Choroid plexus epithelial cell (primary cell): Measurements from ENCODE around the gene ALDH16A1.

ENCODE experiments used
- DNase-seq: peaks from one replicate; pipeline ENCODE4 v3.0.0-alpha.2; 2010; ENCODE audit warnings: low read depth
- H3K4me3 ChIP-seq: 2 replicates; pipeline ENCODE4 v1.5.1; 2011; ENCODE audit warnings: low read depth, mild to moderate bottlenecking, control low read depth, low read length, moderate library complexity
- TF ChIP-seq, protein P1 (sequence below): conservative IDR thresholded peaks from 2 replicates; pipeline ENCODE4 v1.5.1; 2011; ENCODE audit warnings: low read depth, mild to moderate bottlenecking, control low read depth, inconsistent platforms, low read length, moderate library complexity

The ALDH16A1 gene

DNA sequence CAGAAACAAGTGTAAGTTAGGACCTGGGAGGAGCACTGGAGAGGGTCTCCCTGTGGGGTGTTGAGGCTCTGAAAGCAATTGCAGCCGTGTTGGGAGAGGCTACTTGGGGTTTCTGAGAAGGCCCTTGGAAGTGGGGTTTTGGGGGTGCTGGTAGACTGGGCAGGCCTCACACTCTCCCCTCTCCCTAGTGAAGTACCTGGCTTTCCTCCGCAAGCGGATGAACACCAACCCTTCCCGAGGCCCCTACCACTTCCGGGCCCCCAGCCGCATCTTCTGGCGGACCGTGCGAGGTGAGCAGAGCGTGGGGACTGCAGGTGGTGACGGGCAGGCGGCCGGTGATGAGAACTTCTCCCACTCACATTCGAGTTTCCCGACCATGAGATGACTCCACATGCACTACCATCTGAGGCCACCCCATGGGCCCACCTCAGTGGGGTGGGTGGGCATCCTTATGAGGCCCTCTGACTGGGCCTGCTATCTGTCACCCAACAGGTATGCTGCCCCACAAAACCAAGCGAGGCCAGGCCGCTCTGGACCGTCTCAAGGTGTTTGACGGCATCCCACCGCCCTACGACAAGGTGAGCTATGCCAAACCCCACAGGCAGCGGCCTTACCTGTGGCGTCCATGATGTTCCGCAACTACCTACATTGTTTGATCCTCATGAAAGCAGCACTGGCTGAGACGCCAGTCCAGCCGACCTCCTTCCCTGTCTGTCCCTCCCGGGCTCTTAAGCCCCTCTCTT is 37.4 kb downstream of the ALDH16A1 start:
- H3K4me3 ChIP-seq: peak overlapping the region; percentile 76
- TF ChIP-seq, protein P1, sequence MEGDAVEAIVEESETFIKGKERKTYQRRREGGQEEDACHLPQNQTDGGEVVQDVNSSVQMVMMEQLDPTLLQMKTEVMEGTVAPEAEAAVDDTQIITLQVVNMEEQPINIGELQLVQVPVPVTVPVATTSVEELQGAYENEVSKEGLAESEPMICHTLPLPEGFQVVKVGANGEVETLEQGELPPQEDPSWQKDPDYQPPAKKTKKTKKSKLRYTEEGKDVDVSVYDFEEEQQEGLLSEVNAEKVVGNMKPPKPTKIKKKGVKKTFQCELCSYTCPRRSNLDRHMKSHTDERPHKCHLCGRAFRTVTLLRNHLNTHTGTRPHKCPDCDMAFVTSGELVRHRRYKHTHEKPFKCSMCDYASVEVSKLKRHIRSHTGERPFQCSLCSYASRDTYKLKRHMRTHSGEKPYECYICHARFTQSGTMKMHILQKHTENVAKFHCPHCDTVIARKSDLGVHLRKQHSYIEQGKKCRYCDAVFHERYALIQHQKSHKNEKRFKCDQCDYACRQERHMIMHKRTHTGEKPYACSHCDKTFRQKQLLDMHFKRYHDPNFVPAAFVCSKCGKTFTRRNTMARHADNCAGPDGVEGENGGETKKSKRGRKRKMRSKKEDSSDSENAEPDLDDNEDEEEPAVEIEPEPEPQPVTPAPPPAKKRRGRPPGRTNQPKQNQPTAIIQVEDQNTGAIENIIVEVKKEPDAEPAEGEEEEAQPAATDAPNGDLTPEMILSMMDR: no peak
- no peak for DNase-seq

DNA sequence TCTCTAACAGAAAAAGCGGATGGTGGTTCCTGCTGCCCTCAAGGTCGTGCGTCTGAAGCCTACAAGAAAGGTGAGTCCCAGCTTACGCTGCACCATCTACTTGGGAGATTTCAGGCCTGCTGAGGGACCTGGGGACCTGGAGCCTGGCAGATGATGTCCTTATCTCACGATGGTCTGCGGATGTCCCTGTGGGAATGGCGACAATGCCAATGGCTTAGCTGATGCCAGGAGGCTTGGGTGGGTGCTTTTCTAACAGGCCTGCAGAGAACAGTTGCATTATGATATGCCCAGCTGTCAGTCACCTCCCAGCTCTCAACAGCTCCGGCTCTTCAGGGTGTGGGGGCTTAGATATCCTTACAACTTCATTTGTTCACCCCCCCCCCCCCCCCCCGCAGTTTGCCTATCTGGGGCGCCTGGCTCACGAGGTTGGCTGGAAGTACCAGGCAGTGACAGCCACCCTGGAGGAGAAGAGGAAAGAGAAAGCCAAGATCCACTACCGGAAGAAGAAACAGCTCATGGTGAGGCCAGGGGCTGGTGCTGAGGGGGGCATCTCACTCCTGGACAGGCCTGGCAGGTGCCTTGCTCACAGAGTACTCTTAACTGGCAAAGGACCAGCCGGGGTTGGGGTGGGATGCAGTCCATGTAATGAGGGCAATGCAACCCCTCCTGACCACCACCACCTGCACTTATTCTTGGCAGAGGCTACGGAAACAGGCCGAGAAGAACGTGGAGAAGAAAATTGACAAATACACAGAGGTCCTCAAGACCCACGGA is 38.2 kb downstream of the ALDH16A1 start:
- TF ChIP-seq, protein P1: no peak

DNA sequence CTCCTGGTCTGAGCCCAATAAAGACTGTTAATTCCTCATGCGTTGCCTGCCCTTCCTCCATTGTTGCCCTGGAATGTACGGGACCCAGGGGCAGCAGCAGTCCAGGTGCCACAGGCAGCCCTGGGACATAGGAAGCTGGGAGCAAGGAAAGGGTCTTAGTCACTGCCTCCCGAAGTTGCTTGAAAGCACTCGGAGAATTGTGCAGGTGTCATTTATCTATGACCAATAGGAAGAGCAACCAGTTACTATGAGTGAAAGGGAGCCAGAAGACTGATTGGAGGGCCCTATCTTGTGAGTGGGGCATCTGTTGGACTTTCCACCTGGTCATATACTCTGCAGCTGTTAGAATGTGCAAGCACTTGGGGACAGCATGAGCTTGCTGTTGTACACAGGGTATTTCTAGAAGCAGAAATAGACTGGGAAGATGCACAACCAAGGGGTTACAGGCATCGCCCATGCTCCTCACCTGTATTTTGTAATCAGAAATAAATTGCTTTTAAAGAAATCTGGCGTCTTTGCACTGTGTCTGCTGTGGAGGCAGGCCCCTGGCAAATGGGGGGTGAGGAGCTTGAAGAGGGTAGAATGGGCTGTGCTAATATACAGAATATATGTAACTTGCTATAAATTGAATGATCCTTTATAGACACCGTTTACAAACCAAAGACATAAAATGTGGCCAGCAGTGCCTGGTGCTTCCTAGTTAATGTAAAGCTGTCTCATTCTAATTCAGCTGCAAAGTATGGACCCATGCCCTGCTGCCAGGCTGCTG is 39.0 kb downstream of the ALDH16A1 start:
- H3K4me3 ChIP-seq: no peak overlapping the region
- TF ChIP-seq, protein P1: no peak
- no peak for DNase-seq

More for the DNA sequence above, 38.2 kb downstream of the ALDH16A1 start:
- DNase-seq: no peak
- no peak overlapping the region for H3K4me3 ChIP-seq

DNA sequence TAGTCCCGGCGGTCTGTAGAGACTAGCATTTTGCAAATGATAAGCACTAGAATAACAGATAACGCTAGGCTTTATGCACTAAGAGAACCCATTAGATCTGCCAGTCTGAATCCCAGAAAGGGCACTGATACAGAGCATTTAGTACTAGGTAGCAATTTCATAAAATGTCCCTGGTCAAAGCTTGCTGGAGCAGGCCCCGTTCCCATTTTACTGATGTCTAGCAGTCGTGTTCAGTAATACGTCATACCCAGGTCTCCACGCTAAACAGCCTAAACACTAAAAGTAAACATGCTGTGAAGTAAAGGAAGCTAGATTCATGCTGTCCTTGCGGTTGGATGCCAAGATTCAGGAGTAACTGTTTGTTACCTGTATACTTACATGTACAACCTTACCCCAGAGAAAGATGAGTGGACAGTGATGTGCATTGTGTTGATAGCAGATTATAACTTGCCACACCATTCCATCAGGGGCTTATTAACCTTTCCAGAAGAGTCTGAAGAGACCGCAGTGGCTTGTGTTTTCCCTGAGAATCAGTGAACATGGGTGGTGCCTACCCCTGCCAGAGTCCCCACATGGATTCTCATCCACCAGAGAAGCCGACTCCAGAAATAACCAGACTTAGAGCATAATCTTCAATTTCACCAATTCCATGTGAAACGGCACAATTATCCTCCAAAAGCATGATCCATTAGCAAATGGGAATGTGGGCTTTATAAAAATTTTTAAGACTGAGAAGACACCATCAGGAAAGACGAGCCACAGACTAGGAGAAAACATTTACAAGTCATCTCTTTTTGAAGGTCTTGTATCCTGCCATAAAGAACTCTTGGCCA is 39.8 kb downstream of the ALDH16A1 start:
- no peak for DNase-seq
- TF ChIP-seq, protein P1: no peak
- H3K4me3 ChIP-seq: no peak overlapping the region

DNA sequence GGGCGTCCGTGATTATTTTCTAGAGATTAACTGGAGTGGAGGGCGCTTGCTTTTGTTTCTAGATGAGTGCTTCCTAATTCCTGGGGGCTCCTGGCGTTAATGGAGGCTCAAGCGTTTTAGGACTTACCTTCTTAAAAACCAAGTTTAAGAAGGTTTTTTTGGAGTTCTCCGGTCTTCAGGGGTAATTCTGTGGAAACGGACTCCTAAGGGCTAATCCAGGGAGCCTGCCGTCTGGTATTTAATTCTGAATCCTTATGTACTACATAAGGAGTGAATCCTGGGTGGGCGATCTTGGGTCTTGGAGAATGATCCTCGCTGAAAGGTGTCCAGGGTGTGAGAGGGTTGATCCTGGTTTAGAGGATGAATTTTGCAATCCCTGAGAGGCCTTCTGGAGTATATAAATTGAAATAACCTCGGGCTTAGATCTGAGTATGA is 43.6 kb downstream of the ALDH16A1 start:
- TF ChIP-seq, protein P1: no peak
- H3K4me3 ChIP-seq: peak overlapping the region; percentile 90
- no peak for DNase-seq

DNA sequence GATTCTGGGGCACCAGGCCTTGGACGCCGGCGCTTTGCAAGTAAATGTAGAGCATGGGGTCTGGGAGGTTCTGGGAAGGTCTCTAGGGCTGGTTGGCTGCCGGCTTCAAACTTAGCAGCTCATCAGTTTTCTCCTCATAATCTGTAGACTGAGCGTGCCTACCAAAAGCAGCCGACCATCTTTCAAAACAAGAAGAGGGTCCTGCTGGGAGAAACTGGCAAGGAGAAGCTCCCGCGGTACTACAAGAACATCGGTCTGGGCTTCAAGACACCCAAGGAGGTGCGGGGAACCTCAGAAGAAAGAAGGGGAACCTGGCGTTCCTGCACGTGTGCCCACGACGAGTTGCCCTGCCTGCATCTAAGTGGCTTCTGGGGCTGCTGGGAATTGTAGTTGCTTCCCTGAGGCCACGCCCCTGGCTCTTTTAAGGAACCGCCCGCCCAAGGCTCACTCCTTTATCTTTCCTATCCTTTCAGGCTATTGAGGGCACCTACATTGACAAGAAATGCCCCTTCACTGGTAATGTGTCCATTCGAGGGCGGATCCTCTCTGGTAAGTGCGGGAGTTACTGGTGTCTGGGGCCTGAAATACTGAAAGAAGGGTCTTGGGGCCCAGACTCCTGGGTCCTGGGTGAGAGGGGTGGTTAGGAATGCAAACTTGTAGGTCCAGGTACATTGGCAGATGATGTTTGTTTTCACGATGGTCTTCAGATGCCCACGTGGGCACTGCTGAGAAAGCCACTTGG is 44.2 kb downstream of the ALDH16A1 start:
- DNase-seq: peak; percentile 71
- H3K4me3 ChIP-seq: peak overlapping the region; percentile 90
- TF ChIP-seq, protein P1: no peak
